ENCODE data around the gene LMO3.

Gene LMO3

DNA sequence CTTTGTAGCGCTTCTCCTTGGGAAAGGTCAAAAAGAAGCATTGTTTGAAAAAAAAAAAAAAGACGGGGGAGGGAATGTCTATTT lies at the start of gene LMO3:
Gene LMO3, minus strand, starts transcription at position 46 of the 84 bp plus-strand sequence. CDS start 5,302 bp downstream, outside the sequence.
- no peak for DNase-seq

DNA sequence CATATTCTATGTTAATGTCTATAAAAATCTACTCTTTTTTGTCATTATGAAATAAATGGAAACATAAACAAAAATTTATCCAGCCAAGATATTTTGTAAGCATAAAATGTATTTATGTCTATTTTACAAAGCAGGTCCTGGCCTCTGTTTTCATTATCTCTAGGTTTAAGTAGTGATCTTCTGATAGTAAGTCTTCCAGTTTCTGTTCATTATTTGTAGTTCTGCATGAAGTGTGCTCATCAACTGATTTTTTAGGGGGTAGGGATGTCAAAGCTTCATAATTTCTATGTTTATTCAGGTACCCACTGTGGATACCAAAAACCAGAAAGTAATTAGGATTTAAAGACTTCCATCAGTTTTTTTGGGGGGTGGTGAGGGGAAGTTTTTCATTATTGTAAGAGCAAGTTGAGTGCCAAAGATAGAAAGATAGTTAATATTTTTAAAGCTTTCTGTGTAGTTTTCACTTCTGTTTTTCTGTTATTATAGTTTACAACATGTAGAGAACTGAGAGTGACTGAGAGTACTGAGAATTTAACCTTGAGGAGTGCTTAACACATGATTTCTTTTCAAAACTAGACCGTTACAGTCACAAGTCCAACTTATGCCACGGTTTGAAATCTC lies 30.6 kb upstream of the LMO3 start:
- DNase-seq = no peak

GRCh38 chr12:16634786-16635185 lies 28.8 kb upstream of the LMO3 start:
- DNase-seq = no peak

GRCh38 chr12:16626991-16627390 lies 21.0 kb upstream of the LMO3 start:
- DNase-seq = no peak

DNA sequence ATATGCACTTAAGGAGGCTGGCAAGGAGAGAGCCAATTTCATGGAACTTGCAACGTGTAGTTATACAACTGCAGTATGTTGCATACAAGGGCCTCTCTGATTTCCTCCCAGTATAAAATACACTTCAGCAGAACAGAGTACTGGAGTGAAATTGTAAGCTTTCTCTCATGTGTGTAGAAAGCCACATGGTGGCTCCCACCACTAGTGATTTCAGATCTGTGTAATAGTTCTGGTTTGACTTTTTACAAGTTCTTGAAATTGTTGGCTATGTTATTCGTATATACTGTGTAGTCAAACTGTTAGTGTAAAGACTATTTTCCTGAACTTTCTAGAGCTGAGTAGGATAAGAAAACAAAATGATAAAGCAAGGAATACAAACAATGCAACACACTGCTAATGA lies 16.4 kb upstream of the LMO3 start:
- DNase-seq = no peak

DNA sequence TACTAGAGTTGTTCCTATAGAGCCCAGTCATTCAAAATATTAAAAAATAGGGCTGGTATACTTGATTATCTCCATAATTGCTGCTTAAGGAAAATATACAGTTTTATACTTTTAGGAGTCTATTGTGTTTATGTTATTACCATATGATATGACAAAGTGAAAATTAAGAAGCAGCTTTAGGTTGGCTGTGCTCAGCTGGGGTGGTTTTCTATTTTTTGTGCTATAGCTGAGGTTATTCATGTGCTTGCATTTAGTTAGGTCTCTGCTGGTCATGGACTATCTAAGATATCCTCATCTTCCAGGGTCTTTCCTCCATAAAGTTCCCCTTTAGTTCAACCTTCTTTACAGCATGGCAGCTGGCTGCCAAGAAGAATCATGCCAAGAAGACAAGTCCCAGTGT lies 13.6 kb upstream of the LMO3 start:
- DNase-seq = no peak

DNA sequence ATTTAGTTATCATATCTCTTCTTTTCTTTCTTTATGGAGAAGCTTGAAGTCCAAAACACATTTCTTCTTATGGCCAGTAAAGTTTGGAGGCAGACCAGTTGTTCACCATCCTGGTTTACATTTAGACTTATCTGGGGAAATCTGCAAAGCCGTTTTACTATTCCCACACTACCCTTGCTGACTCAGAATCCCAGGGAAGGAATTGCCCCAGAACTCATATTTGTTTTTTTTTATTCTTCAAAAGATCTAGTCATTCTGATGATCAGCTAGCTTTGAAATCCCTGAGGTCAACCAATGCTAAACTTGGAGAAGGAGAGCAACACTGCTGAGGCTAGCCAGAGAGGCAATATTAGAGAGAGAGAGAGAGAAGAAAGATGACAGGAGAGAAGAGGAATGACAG lies 12.3 kb upstream of the LMO3 start:
- DNase-seq = no peak

GRCh38 chr12:16613199-16613598 lies 7.2 kb upstream of the LMO3 start:
- DNase-seq = no peak

DNA sequence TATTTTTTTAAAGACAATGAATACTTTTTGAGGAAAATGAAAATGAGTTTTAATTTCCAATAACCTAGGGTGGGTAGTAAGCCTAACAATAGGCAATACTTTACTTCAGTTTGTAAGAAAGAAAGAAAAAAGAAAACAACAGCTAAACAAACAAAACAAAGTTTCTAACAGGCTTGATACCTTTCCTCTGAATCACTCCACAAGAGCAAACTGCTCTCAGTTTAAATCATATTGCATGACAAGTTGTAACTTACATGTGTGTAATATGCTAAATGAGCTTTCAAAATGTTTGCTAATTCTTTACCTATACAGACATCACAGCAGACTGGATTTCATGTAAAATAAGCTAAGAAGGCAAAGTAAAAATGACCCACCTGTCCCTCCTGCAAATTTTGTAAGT lies 6.7 kb upstream of the LMO3 start:
- DNase-seq = no peak

GRCh38 chr12:16611146-16611545 lies 5.2 kb upstream of the LMO3 start:
- no peak for DNase-seq

DNA sequence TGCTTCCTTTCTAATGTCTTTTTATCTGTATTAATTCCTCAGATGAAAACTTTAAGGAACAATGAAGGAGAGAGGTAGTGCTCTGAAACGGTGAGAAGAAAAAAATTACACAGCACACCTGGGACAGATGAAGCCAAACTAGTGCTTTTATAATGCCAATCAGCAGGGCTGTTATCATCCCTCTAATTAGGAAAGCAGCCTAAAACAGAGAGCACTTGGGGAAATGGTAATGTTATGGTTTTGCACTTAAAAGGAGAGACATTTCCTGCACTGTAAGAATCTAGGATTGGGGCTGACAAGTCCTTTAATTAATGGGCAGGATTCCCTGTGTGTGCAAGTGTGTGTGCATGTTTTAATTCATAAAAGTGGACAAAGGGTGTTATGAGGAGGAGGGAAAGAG lies 4.8 kb upstream of the LMO3 start:
- DNase-seq = no peak

DNA sequence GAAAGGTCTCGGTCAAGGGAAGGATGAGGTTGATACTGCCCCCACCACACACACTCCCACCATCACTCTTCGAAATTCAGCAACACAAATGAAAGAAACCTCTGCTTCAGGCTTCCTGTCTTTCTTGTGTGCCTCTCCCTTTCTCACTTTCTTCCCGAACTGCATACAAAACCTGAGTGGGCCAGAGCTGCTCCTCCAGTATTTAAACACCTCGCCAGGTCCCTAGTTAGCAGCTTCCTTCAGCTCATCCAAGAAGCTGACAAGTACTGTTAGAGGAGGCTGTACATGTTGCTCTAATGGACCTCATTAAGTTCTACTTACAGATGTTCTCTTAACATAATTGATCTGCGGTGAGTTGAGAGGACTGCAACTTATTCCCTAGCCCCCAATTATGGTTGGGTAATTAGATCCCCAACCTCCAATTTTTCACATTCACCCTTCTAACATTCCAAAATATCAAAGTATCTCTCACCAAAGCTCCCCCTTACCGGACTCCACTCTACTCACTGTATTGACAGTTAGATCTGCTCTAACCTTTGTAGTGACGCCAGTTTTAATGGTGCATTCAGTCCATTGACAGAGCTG lies 4.1 kb upstream of the LMO3 start:
- DNase-seq = no peak

DNA sequence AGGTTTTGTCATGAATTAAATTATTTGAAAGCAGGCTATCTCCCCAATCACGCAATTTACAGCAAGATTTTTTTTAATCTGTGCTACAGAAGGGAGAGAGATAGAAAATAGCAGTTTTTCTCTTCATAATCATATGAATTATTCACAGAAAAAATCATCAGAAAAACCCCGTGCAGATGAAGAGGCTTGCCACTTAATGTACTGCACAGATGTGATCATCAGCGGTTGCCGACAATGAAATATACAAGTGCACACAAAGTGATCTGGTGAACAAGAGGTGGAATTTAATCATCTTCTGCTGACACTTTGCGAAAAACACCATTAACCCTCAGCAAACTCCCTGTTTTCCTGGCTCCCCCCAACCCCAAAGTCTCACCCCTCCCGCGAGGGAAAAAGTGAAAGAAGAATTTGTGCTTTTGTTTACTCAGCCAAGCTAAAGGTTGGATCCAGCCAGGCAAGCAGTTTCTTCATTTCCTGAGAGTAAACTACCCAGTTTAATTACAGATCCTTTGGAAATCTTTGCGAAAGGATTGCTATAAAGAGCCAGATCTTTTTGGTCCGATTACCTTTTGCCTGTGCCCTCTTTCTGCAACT lies 3.1 kb upstream of the LMO3 start:
- no peak for DNase-seq

DNA sequence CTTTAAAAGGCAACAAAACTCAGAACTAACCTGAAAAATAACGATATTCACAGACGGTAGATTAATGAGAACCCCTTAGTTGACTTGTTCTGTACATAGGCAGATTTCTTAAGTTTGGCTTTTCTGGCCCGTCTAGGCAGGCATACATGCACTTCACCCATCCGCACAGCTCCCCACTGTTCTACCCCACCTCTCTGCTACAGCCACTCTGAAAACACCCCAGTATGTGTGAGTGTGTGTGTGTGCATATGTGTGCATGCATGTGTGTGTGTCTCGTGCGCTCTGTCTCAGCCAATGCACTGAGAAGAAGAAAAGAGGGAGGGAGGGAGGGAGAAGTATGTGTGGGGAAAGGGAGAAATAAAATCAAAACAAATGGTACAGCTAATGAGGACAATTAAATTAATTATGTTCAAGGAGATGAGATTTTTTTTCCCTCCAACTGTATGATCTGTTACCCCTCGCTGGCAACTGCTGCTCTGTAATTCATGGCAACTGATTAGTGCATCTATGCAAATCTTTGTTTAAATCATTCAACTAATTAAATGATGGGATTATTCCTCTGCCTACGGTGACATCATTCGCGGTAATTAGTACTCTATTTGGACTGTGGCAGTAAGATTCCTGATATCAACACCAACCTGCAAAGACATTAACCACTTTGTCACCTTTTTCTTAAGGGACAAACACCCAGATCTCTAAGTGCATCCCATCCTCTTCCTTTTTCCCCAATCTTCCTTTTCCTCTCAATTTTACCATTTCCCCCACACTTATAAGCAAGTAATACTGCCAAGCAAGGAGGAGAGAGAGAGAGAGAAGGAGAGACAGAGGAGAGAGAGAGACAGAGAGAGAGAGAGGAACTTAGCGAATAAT lies 2.2 kb upstream of the LMO3 start:
- DNase-seq = no peak

GRCh38 chr12:16606991-16607390 lies 1.0 kb upstream of the LMO3 start:
- DNase-seq = no peak

DNA sequence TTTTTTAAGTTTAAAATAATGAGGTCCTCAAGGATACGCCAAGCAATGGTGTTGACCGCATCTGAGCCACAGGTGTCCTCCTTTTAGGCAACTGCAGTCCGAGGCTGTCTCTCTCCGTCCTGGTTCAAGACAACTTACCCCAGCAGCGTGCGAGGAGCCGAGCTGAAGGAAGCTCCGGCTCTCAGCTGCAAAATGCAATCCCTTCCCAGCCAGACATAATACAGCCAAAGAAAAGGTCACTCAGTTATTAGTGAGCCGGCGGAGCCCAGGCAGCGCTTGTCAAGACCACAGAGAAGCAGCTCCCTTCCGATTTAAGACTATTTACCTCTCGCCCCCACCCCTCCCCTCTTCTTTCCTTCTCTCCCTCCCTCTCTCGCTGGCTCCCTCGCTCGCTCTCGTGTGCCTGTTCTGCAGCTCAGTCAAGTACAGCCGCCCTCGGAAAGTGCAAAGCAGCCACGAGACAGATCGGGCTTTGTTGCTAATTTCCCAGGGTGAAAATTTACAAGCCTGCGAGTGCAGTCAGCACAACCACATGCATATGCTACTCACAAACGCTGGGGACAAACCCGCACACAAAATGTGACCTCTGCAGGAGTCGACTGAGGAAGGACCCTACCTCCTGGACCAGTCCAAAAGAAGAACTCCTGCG lies 363 bp upstream of the LMO3 start:
- DNase-seq = no peak

GRCh38 chr12:16605642-16606116 lies 283 bp downstream of the LMO3 start:
- no peak for DNase-seq

GRCh38 chr12:16604596-16605252 lies 1.2 kb downstream of the LMO3 start:
- no peak for DNase-seq

DNA sequence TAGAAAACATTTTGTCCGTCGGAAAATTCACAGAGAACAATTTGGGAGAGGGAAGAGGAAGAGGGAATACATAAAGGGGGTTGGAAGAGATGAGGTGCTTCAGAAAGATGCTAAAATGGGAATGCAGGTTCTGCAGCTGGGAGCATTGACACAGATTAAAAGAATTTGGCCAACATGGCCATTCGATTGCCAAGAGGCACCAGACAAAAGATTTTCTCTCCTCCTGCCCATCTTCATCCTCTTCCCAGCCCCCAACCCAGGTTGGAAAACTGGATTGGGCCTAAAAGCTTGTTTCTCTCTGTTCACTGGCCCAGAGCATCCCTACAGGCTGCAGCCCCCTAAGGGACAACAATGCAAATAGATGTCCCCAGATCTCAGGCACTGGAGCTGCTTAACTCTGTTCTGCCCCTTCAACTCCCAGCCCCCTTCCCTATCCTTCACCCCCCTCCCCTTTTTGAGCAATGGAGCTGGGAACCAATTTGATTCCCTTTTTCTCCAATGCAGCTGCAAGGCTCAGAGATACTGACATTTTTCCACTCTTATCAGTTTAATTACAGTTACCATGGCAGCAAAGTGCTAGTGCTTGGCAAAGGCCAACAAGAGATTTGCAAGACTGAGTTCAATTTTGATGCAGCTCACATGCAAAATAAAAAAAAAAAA lies 1.9 kb downstream of the LMO3 start:
- DNase-seq = no peak

DNA sequence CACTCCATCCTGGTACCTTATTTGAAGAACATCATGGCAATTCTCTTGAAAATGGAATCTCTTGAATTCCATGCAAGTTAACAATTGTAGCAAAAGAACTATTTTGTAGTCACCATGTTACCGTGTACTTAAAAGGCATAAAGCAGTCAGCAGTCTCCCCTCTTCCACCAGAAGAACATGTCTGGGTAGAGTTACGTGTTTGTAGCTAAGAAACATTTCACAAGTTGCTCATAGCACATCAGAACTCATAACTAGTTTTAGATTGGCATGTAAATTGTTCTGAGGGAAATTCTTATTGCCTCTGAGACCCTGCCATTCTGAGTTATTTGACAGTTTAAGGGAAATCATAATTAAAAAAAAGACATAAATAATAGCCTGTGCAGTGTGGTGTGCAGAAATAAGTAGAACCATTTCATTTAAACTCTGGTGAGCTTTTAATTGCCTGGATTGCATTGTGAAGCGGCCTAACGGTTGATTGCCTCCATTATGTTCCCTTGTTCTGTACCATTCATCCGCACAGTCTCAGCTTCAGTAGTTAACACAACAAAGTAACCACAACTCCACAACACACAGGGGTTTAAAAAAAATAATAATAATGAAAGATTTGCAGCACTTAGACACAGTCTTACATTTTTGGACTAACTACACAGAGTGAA lies 2.6 kb downstream of the LMO3 start:
- DNase-seq = no peak

DNA sequence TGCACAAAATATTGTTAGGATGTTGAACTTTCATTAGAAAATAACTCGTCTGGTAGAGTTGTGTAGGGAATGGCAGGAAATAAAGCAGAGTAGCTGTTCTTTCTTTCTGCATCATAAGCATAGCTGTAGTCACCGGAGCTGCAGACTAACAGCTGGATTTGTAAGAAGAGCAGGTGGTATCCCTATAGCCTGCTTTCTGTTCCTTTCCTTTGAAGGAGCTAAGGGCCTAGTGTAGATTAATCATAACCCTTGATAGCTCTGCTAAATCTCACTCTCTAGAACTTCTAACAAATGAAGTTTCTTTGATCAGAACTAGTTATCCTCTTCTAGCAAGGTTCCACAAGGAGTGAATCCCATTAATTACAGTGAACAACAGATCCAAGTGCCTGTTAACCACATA lies 3.5 kb downstream of the LMO3 start:
- no peak for DNase-seq

DNA sequence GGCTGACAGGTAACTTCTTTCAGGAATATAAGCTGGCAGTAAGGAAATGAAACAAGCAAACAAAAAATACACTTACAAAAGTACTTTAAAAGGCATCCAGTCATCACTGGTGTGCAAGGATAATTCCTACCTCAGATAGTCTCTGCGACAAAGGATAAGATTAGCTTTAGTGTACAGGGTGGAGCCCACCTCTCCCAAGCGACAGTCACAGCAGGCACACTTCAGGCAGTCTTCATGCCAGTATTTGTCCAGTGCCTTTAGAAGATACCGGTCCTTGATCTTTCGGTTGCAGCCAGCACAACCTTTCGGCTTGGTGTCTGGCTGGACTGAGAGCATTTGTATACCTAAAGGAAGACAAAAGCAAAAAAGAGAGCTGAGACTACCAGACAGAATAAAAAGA lies 5.4 kb downstream of the LMO3 start:
- no peak for DNase-seq
